Activated T-cell treated with anti-CD3 and anti-CD28 coated beads, Interleukin-2, amount 50 U/mL, for 1 hour (primary cell): Measurements from ENCODE around the gene FNIP2.
"Not testable (repeated sequence)": the region's sequence is repeated elsewhere in the genome, so short reads cannot be mapped to it uniquely, and the experiment has no call there.

Experiments
- DNase-seq: peaks from one replicate; pipeline ENCODE4 v3.0.0-alpha.2; 2020

The FNIP2 gene

GRCh38 chr4:158929939-158930638 is 161.3 kb downstream of the FNIP2 start:
- no peak for DNase-seq

DNA sequence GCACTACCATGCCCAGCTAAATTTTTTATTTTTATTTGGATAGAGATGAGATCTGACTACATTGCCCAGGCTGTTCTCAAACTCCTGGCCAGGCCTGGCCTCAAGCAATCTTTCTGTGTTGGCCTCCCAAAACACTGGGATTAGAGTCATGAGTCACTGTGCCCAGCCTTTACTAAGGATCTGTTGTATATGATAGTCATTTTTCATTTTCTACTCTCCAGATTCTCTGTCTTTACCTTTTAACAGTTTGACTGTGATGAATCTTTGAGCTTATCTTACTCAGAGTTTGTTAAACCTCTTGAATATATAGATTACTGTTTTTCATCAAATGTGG is 161.8 kb downstream of the FNIP2 start:
- DNase-seq: no peak

DNA sequence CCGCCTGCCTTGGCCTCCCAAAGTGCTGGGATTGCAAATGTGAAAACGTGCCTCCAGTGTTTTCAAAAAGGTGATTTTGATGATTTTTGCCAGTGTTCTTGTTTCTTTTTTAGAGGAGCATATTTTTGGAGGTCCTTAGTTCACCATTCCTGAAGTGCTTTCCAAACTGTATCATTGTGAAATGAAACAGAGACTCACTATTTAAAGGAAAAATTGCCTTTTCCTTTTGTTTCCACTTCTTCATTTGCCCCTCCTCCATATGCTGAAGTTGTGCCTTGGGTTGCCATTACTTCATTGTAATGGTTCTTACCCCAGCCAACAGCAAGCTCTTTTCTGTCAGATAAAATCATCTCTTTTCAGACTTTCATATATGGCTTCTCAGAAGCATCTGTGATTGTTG is 164.4 kb downstream of the FNIP2 start:
- no peak for DNase-seq

- DNase-seq: no peak
Measured at GRCh38 chr4:158934996-158935669, 166.3 kb downstream of the FNIP2 start.

- no peak for DNase-seq
Measured at GRCh38 chr4:158936238-158936637, 167.4 kb downstream of the FNIP2 start.

GRCh38 chr4:158938220-158939044 is 169.6 kb downstream of the FNIP2 start:
- DNase-seq: no peak

GRCh38 chr4:158940271-158940670 is 171.4 kb downstream of the FNIP2 start:
- no peak for DNase-seq

- DNase-seq: no peak
Measured at GRCh38 chr4:158941321-158941720, 172.5 kb downstream of the FNIP2 start.

DNA sequence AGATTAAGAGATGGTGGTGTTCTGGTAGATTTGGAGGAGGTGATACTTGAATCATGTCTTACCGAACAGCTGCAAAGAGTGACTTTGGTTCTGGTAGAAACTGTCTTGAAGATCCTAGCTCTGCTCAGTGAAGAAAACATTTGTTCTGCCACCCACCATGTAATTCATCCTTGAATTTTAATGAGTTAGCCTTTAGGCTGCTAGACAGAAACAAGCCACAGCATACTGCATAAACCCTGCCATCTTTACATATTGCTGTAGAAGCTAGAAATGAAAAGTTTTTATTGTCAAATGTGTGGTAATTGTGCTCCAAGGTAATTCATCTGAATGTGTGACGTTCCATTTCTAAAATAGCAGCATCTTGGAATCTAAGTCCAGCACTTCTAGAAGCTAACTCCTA is 173.1 kb downstream of the FNIP2 start:
- DNase-seq: no peak

GRCh38 chr4:158945529-158946108 is 176.8 kb downstream of the FNIP2 start:
- no peak for DNase-seq

DNA sequence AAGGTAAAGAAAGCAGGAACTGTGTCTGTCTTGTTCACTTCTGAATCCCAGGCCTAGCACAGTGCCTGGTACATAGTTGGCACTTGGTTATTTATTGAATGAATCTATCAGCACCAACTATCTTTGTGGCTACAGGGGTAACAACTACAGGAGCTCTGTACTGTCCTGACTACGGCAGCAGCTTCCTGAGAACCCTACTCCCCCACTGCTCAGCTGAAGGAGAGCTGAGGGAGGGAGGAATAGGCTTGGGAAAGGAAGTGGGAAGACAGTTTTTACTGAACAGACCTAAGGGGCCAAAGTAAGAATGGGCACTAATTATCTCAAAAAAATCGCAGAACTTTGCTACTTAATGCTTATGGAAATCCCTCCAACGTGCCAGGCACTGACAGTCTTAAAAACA is 178.0 kb downstream of the FNIP2 start:
- no peak for DNase-seq

DNA sequence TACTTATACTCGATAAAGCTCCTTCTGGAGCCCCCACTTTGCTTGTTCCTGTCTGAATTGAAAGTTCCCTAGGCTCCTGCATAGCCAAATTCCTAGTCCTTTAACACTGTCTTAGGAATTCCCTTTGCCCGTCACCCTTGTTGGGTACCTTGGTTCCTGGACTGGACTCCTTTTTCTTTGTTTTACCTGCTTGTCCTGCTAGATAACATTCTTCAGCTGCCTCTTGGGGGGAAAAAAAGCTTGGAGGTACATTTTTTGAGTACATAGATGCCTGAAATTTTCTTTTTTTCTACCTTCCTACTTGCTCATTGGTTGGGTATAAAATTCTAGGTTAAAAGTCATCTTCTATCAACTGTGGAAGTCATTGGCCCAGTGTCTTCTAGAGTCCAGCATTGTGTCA is 179.2 kb downstream of the FNIP2 start:
- DNase-seq: no peak

GRCh38 chr4:158949099-158949498 is 180.3 kb downstream of the FNIP2 start:
- DNase-seq: no peak

DNA sequence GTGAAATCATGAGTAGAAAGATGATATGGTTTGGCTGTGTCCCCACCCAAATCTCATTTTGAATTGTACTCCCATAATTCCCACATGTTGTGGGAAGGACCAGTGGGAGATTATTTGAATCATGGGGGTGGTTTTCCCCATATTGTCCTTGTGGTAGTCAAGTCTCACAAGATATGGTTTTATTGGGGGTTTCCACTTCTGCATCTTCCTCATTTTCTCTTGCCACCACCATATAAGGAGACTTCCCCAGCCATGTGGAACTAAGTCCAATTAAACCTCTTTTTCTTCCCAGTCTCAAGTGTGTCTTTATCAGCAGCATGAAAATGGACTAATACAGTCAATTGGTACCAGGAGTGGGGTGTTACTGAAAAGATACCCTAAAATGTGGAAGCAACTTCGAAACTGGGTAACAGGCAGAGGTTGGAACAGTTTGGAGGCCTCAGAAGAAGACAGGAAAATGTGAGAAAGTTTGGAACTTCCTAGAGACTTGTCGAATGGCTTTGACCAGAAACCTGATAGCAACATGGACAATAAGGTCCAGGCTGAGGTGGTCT is 183.5 kb downstream of the FNIP2 start:
- DNase-seq: not testable (repeated sequence)

DNA sequence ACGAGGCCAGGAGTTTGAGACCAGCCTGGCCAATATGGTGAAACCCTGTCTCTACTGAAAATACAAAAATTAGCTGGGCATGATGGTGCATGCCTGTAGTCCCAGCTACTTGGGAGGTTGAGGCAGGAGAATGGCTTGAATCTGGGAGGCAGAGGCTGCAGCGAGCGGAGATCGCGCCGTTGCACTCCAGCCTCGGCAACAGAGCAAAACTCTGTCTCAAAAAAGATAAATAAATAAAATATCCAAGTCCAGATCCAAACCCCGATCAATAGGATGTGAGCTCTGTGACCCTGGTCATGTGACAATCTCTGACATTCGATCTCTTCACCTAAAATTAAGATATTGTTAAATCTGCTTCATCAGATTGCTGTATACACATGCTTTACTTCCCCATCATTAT is 187.5 kb downstream of the FNIP2 start:
- DNase-seq: not testable (repeated sequence)

DNA sequence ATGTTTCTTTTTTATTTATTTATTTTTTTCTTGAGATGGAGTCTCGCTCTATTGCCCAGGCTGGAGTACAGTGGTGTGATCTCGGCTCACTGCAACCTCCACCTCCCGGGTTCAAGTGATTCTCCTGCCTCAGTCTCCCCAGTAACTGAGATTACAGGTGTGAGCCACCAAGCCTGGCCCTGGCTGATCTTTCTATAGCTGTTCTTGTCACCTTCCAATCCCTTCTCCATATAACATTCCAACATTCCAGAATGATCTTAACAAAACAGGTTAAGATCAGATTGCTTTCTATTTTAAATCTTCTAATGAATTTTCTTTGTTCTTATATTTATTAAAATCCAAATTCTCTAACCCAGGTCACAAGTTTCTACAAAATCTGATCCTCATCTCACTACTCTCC is 188.1 kb downstream of the FNIP2 start:
- not testable (repeated sequence) for DNase-seq
